HG03442 (cell line): ENCODE measurements around the gene DOCK4.

Experiments
- ATAC-seq: cut with Tn5 transposase; IDR thresholded peaks from one replicate; pipeline ENCODE4 v1.9.1; 2021; ENCODE audit warnings: mild to moderate bottlenecking, moderate library complexity; ENCODE audit not compliant: unreplicated experiment

The DOCK4 gene

DNA sequence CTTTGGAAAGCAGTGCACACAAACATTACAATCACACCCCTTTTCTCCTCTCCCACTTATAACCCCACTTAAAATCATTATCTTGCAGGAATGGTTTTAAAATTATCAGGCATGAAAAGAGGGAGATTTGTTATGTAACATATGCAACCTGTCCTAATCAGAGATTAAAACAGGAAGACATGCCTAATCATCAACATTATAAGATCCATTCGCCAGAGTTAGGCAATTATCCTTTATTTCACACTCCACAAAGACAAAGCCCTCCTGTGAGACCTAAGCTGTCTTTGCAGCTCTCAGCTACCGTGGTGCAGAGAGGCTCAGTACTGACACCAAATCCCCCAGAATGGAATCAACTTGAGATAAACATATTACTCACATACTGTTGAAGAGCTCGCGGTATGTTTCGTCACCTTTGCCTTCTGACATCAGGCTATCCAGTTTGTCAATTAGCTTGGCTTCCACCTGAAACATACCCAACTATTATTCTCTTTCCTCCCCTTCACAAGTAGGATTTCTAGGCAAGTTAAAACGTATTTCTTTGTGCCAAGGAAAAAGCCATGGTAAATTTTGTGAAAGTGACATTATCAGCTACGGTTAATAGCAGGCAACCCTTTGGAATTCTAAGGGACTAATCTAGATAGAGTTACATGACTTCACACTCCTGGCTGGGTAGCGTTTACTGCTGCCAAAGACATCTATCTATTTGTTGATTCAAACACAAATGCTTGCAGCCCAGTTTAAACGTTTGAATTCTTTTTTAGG is 417.7 kb downstream of the DOCK4 start:
- no peak for ATAC-seq

DNA sequence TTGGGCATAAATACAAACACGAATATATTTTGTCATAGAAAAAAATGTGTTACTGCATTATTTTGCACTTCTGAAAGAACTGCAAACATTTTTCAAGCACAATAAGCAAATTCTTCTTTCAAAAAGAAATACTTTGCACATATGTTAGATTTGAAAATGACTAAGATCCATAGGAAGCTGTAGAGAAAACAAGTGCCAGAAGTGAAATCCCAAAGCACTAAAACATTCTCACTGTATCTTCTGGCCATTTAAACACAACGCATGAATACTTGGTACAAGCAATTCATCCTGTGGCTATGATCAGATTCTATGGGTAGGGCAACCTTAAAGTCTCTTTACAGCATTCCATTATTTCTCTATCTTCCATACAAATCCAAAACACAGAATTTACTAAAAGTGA is 418.5 kb downstream of the DOCK4 start:
- ATAC-seq = no peak

DNA sequence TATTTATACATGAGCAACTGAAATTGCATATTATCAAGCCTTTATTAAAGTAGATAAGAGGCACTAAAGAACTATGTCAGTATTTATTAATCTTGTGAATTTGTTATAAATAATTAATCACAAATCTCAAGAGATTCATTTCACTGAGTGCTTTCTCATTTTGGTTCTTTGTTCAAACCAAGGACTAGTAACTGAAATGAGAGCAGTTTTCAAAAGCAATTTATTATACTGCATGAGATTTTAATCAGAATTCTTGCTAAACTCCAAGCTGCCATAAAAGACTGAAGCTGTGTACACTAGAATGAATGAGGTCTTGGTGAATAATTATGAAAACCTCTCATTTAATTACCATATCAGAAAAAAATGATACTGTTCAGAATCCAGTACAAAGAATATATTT is 419.1 kb downstream of the DOCK4 start:
- ATAC-seq = no peak

DNA sequence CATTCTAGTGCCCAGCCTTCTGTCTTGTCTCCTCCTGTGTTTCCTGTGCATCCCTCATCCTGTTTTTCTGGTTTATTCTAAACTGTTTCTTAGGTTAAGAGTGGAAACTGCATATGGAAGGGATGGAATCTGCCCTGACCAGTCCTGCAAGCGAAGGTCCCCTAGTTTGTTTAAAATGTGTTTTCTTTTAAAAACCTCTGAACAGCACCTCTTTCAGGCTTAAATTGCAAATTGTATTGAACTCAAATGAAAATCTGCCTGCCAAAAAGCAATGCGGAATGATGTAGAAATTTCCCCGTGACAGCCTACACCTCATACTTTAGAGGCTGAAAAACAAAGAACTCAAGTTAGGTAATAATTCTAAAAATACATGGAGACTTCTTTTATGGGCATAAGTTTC is 421.1 kb downstream of the DOCK4 start:
- no peak for ATAC-seq

DNA sequence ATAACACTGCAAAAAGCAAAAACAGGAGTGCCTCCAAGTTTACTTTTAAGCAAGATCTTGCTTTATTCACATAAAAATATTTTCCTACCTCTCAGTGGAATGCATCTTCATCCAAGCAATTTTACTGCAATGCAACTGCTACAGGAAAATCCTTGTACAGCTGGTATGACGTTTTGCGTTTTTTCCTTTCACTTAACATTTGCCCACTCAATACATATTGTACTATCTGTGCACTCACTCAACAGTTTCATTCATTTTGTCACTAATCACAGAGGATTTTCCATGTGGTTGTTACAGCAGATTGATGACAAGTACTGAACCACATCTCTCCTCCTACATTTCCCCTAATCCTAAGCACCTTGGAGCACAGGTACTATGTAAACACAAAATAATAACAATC is 421.9 kb downstream of the DOCK4 start:
- ATAC-seq = no peak

GRCh38 chr7:111783854-111784253 is 422.3 kb downstream of the DOCK4 start:
- ATAC-seq = no peak

DNA sequence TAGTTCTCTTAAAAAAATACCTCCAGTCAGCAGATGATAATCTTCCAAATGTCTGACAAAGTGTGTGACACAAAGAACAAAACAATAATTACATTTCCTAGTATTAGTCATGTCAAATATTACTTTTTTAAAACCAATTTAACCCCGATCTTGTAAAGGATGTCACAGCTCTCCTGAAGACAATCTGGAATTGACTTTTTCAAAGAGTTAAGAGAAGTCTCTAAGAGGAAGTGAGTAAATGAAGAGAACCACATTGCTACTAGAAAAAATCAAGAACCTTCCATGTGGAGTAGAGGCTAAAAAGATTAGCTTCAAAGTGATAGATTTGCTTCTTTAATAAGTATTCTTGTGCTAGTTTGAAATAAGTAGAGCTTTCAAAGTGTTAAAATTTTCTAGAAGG is 425.7 kb downstream of the DOCK4 start:
- no peak for ATAC-seq

- ATAC-seq = no peak
These were observed 431.0 kb downstream of the DOCK4 start for GRCh38 chr7:111775206-111775605.

DNA sequence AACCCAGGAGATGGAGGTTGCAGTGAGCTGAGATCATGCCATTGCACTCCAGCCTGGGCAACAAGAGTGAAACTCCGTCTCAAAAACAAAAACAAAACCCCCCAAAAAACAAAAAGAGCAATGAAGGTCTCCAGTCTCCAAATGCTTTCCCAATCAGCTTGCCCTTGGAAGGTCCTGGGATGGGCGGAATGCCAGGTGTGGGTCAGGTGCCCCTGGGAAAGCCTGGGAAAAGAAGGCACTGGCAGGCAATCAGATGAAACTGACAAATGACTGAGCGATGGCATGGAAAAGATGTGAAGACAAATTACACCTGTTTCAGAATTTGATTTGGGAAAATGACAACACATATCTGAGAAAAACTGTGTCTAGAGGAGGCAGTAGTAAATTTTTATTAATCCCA is 433.5 kb downstream of the DOCK4 start:
- ATAC-seq = no peak

- no peak for ATAC-seq
These were observed 434.6 kb downstream of the DOCK4 start for GRCh38 chr7:111771638-111772037.

DNA sequence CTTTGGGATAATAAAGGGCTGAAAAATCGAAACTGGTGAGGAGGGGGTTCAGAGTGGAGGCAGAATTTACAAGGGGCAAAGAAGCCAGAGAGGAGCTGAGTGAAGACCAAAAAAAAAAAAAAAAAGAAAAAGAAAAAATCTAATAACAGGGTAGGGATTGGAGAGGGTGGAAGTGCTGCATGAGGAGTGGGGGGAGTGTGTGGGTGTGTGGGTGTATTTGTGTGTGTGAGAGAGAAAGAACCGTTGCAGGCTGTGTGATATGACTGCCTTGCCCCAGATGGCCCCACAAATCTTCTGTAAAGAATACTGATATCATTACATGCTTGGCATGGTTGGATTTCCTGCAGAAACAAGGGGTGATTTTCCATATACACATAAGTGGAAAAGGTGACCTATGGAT is 436.1 kb downstream of the DOCK4 start:
- ATAC-seq = no peak

DNA sequence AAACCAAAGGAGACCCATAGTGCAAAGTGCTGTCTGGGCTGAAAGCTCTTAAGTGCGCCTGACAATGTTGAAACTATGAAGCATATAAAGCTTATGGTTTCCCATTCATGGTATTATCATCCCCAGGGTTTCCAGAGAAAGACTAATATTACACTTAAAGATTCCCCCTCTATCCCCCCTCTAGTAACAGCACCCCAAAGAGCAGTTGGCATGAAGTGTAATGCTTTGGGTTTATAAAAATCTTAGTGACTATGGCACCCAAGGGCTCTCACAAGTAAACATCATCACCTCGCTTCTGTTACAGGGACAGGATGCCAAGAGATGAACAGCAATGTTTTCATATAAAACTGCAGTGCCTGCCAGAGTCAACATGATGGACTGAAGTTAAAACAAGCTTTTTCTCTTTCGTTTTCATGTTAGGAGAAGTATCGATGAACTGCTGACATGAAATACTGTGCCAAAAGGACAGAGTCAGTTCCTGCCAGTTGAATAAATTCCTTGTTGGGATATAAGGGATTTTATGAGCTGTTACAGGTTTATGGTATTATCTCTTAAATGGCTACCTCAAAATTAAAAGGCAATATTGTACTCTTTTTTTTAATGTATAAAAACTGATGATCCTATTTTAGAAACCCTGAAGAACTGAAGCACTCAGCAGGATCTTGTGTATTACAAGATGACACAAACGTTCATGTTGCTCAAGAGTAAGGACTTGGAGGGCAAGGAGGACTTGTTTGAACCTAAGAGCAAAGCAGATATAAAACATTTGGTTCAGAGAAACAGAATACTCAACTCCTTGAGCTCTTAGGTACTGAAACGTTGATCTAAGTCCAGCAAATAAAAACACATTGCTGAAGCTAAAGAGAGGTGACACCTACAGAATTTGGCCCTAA is 440.2 kb downstream of the DOCK4 start:
- no peak for ATAC-seq

DNA sequence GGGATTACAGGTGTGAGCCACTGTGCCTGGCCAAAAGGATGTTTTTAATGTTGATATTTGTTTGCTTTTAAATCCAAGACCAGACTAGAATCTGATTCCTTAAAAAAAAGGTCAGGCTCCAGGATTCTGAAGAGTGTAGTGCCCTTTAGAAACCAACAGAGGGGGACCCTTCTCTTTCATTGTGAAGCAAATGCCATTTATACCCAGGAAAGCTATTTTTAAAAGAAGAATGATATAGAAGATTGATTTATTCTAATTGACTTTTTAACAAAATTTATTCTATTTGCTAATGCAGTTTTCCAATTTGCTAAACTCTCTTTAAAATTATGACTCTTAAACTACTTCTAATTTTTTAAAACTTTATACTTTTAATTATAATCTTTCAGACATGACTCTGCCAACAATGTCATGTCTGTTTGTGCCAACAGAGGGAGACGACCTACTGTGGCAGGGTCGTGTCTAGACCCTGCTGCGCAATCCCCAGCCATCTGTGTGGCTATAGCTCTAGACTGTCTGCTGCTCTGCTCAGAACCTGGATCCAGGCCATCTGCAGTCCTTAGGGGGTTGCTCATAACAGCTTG is 442.9 kb downstream of the DOCK4 start:
- no peak for ATAC-seq

DNA sequence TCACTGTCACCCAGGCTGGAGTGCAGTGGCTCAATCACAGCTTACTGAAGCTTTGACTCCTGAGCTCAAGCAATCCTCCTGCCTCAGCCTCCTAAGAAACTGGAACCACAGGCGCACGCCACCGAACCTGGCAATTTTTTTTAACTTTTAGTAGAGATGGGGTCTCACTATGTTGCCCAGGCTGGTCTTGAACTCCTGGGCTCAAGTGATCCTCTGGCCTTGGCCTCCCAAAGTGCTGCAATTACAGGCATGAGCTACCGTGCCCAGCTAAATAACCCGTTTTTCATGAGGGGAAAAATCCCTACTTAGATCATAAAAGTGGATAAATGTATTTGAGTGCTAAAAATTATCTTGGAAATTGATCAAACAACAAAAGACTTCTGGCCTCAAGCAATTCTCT is 443.4 kb downstream of the DOCK4 start:
- ATAC-seq = no peak

- ATAC-seq = no peak
These were observed 444.0 kb downstream of the DOCK4 start for GRCh38 chr7:111762211-111762610.

DNA sequence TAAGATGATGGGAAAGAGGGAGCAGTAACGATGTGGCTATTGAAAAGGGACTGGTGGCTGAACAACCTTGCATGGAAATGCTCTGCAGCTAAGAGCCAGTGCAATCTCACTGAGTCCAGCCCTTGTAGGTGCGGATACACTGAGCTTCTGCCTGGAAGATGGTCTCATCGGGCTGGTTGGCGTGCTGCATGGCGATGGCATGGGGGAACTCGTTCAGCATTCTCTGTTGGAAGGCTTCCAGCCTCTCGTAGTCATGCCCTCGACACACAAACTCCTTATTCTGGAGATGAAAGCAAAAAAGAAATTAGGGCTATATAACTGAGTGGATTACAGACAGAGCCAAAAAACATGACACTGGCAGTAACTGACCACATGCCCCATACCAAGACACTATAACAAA is 446.2 kb downstream of the DOCK4 start:
- no peak for ATAC-seq

- ATAC-seq = no peak
These were observed 447.9 kb downstream of the DOCK4 start for GRCh38 chr7:111758332-111758731.

DNA sequence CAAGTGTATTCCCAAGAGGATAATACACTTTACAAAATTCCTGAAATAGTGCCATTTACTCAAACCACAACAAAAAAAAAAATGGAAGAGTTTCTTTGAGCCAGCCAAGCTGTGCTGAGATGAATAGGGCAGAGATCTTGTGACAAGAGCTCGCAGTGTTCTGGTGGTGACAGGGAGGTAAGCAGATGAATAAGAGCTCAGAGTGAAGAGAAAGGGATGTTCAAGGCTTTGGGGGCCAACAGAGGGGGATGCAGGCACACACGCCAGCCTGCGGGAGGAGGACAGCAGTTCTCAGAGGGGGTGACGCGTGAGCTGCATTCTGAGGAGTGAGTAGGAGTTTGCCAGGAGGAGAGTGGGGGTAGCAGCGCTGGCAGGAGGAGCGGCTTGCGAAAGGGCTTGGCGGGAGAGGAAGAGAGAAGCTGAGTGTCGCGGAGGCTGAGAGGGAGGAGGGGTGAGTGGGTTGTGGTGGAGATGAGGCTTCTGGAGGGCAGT is 449.5 kb downstream of the DOCK4 start:
- ATAC-seq = no peak

DNA sequence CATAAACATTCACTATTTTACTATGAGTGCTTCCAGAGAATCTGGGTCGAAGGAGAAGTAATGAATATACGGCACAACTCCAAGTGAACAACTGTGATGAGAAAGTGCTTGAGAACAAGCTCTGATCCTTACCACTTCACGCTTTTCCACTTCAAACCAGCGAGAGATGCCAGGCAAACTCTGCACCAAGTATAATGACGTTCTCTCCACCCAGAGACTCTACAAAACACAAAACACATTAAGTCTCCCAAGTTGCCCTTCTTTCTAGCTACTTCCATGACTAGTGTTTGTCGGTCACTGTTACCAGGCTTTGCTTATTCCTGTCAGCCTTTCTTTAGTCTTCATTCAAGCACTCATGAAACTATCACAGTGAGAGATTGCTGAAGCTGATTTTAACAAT is 450.8 kb downstream of the DOCK4 start:
- no peak for ATAC-seq

- no peak for ATAC-seq
These were observed 452.2 kb downstream of the DOCK4 start for GRCh38 chr7:111753968-111754367.

DNA sequence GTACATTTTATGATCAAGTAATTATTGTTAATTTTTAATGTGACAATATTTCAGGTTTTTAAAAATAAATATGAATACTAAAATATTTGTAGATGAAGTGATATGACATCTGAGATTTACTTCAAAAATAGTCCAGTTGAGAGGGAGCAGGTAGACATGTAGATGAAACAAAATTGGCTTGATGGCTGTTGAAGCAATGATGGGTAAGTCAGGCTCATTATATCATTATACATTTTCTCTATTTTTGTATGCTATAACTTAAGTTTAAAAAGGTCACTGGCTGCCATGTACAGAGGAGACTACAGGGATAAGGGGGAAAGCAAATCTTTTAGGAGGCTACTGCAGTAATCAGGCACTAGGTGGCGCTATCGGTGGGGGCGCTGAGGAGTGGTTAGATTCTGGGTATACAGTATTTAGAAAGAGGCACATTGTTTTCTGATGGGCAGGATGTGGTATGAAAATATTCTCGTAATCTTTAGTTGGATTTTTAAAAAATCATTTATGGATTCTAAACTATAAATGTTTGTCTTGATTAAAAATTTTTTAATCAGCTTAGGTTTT is 454.1 kb downstream of the DOCK4 start:
- peak; percentile 83 for ATAC-seq
